Osteoblast (primary cell): ENCODE data around the gene NTRK2. TPM values are rescaled to one million over a fixed set of nuclear protein-coding genes. Genes with fewer than 3 reads are reported as not detected.

Experiments
- DNase-seq: peaks from one replicate; pipeline ENCODE4 v3.0.0; 2011; ENCODE audit warnings: low spot score, mixed read lengths; ENCODE audit not compliant: insufficient read length; ENCODE audit errors: missing footprints
- H2AFZ ChIP-seq: 2 replicates; pipeline ENCODE4 v1.6.0; 2011; ENCODE audit warnings: mild to moderate bottlenecking, low read length
- H3K27ac ChIP-seq: 2 replicates; pipeline ENCODE4 v1.5.1; 2011; ENCODE audit warnings: mild to moderate bottlenecking, low read depth, low read length, moderate library complexity
- H3K27me3 ChIP-seq: 2 replicates; pipeline ENCODE4 v1.6.0; 2012; ENCODE audit warnings: mild to moderate bottlenecking, control low read depth, inconsistent platforms, low read length, moderate library complexity; ENCODE audit not compliant: insufficient read depth
- H3K36me3 ChIP-seq: 2 replicates; pipeline ENCODE4 v1.5.1; 2011; ENCODE audit warnings: mild to moderate bottlenecking, low read length, control low read depth, moderate library complexity; ENCODE audit not compliant: insufficient read depth
- H3K4me1 ChIP-seq: 2 replicates; pipeline ENCODE4 v1.5.1; 2011; ENCODE audit warnings: mild to moderate bottlenecking, low read length, control low read depth, moderate library complexity; ENCODE audit not compliant: insufficient read depth
- H3K4me2 ChIP-seq: 2 replicates; pipeline ENCODE4 v1.6.0; 2011; ENCODE audit warnings: mild to moderate bottlenecking, low read length; ENCODE audit not compliant: insufficient read depth
- H3K4me3 ChIP-seq: fragments of 200-600 bp; sonication (generic); 3 replicates; pipeline ENCODE4 v1.5.1; 2012; ENCODE audit warnings: mild to moderate bottlenecking, low read length, inconsistent platforms; ENCODE audit not compliant: insufficient read depth
- H3K79me2 ChIP-seq: 2 replicates; pipeline ENCODE4 v1.6.0; 2012; ENCODE audit warnings: mild to moderate bottlenecking, low read length, control low read depth, inconsistent platforms; ENCODE audit not compliant: insufficient read depth
- H3K9me3 ChIP-seq: 2 replicates; pipeline ENCODE4 v1.5.1; 2011; ENCODE audit warnings: low read depth, low read length, control low read depth
- H4K20me1 ChIP-seq: 2 replicates; pipeline ENCODE4 v1.6.0; 2012; ENCODE audit warnings: mild to moderate bottlenecking, low read length, control low read depth; ENCODE audit not compliant: insufficient read depth
- CTCF ChIP-seq: IDR thresholded peaks from 2 replicates; pipeline ENCODE4 v1.5.1; 2011; ENCODE audit warnings: mild to moderate bottlenecking, low read depth, low read length, moderate library complexity; ENCODE audit errors: extremely low read depth
- total RNA-seq: library from RNA; depleted of rRNA; stranded (reverse); fragments of >200 nt; gene quantifications from 2 replicates; pipeline ENCODE4 v1.2.3, GENCODE V29; 2012

The NTRK2 gene
- total RNA-seq, 1 donor = 3.3 TPM

- no peak for TF ChIP-seq CTCF
- Histone ChIP-seq H3K9me3 (no peaks in the 10 kb centered on the region), H4K20me1 (no peaks in the 10 kb centered on the region), H3K79me2 (no peaks in the 10 kb centered on the region), H2AFZ (no peak overlapping the region), H3K4me3 (no peak overlapping the region), H3K27ac (no peak overlapping the region), H3K36me3 (no peaks in the 10 kb centered on the region), H3K27me3 (no peaks in the 10 kb centered on the region), H3K4me1 (no peaks in the 10 kb centered on the region), H3K4me2 (no peak overlapping the region)
- no peak for DNase-seq
Observed at GRCh38 chr9:84925225-84925872, 255.8 kb downstream of the NTRK2 start.

- no peaks in the 10 kb centered on the region for H3K36me3 ChIP-seq
- H2AFZ ChIP-seq = no peak overlapping the region
- no peak overlapping the region for H3K27ac ChIP-seq
- H3K9me3 ChIP-seq = no peaks in the 10 kb centered on the region
- no peak overlapping the region for H3K4me3 ChIP-seq
- H3K79me2 ChIP-seq = no peaks in the 10 kb centered on the region
- no peak for TF ChIP-seq CTCF
- no peak for DNase-seq
- H3K4me1 ChIP-seq = no peaks in the 10 kb centered on the region
- H4K20me1 ChIP-seq = no peaks in the 10 kb centered on the region
- H3K4me2 ChIP-seq = no peak overlapping the region
- H3K27me3 ChIP-seq = no peaks in the 10 kb centered on the region
Observed at GRCh38 chr9:84926793-84927192, 257.3 kb downstream of the NTRK2 start.

- no peak overlapping the region for H2AFZ ChIP-seq
- no peaks in the 10 kb centered on the region for H3K9me3 ChIP-seq
- H3K4me2 ChIP-seq = no peak overlapping the region
- H3K79me2 ChIP-seq = no peaks in the 10 kb centered on the region
- no peak overlapping the region for H3K4me3 ChIP-seq
- no peaks in the 10 kb centered on the region for H3K36me3 ChIP-seq
- no peak for TF ChIP-seq CTCF
- no peak for DNase-seq
- H3K4me1 ChIP-seq = no peaks in the 10 kb centered on the region
- H3K27ac ChIP-seq = no peak overlapping the region
- no peaks in the 10 kb centered on the region for H4K20me1 ChIP-seq
- H3K27me3 ChIP-seq = no peaks in the 10 kb centered on the region
Observed at GRCh38 chr9:84928419-84928818, 258.9 kb downstream of the NTRK2 start.

GRCh38 chr9:84929068-84929467 lies 259.5 kb downstream of the NTRK2 start:
- no peak for DNase-seq
- no peak overlapping the region for H3K27ac ChIP-seq
- H2AFZ ChIP-seq = no peak overlapping the region
- H3K36me3 ChIP-seq = no peaks in the 10 kb centered on the region
- H3K27me3 ChIP-seq = no peaks in the 10 kb centered on the region
- no peaks in the 10 kb centered on the region for H4K20me1 ChIP-seq
- H3K4me3 ChIP-seq = no peak overlapping the region
- no peak for TF ChIP-seq CTCF
- H3K4me1 ChIP-seq = no peaks in the 10 kb centered on the region
- H3K79me2 ChIP-seq = no peaks in the 10 kb centered on the region
- H3K9me3 ChIP-seq = no peaks in the 10 kb centered on the region
- no peak overlapping the region for H3K4me2 ChIP-seq
